NCI-H2196 treated with DMSO at 0.1 percent for 48 hours (cell line): ENCODE results near the gene ARNT2.
A peak's percentile ranks its signal among the peaks of the same experiment; 100 is the strongest.
"Not testable (repeated sequence)": the region's sequence is repeated elsewhere in the genome, so short reads cannot be mapped to it uniquely, and the experiment has no call there.

Experiments used
- DNase-seq: peaks from one replicate; lab custom pipeline; 2025; ENCODE audit not compliant: unreplicated experiment; lab: John Stamatoyannopoulos, UW

ARNT2 gene

GRCh38 chr15:80509800-80510199 is 105.6 kb downstream of the ARNT2 start:
- no peak for DNase-seq

GRCh38 chr15:80510985-80511384 is 106.8 kb downstream of the ARNT2 start:
- not testable (repeated sequence) for DNase-seq

GRCh38 chr15:80512726-80513660 is 108.8 kb downstream of the ARNT2 start:
- DNase-seq: no peak

GRCh38 chr15:80514071-80514780 is 110.0 kb downstream of the ARNT2 start:
- DNase-seq: no peak

GRCh38 chr15:80517290-80517689 is 113.1 kb downstream of the ARNT2 start:
- DNase-seq: no peak

- no peak for DNase-seq
These were observed 114.3 kb downstream of the ARNT2 start for GRCh38 chr15:80518522-80518921.

- no peak for DNase-seq
These were observed 119.6 kb downstream of the ARNT2 start for GRCh38 chr15:80523746-80524145.

- DNase-seq: no peak
These were observed 121.7 kb downstream of the ARNT2 start for GRCh38 chr15:80525853-80526252.

- no peak for DNase-seq
These were observed 122.6 kb downstream of the ARNT2 start for GRCh38 chr15:80526556-80527340.

GRCh38 chr15:80527406-80527805 is 123.2 kb downstream of the ARNT2 start:
- no peak for DNase-seq

- no peak for DNase-seq
These were observed 123.8 kb downstream of the ARNT2 start for GRCh38 chr15:80527961-80528360.

GRCh38 chr15:80530737-80531365 is 126.7 kb downstream of the ARNT2 start:
- DNase-seq: no peak

- DNase-seq: no peak
These were observed 127.2 kb downstream of the ARNT2 start for GRCh38 chr15:80531388-80531787.

- DNase-seq: no peak
These were observed 127.6 kb downstream of the ARNT2 start for GRCh38 chr15:80531796-80532195.

GRCh38 chr15:80533790-80534333 is 129.7 kb downstream of the ARNT2 start:
- no peak for DNase-seq

- DNase-seq: peak; percentile 59
These were observed 132.0 kb downstream of the ARNT2 start for GRCh38 chr15:80536231-80536630.

- no peak for DNase-seq
These were observed 132.5 kb downstream of the ARNT2 start for GRCh38 chr15:80536716-80537115.

- no peak for DNase-seq
These were observed 140.9 kb downstream of the ARNT2 start for GRCh38 chr15:80545078-80545477.

- no peak for DNase-seq
These were observed 143.1 kb downstream of the ARNT2 start for GRCh38 chr15:80547264-80547663.

GRCh38 chr15:80549191-80549590 is 145.0 kb downstream of the ARNT2 start:
- DNase-seq: no peak

- no peak for DNase-seq
These were observed 145.5 kb downstream of the ARNT2 start for GRCh38 chr15:80549654-80550053.
